RWPE2 (cell line): ENCODE results near the gene JTB.

Source experiments
- ATAC-seq: fragments of 200-7000 bp; cut with Tn5 transposase; 3 replicates; pipeline ENCODE4 v1.9.1; 2021; ENCODE audit warnings: low read depth
- DNase-seq: peaks from one replicate; pipeline ENCODE4 v3.0.0-alpha.2; 2020; ENCODE audit warnings: low spot score
- H3K27ac ChIP-seq: fragments of 450-650 bp; 2 replicates; pipeline ENCODE4 v1.5.1; 2017; ENCODE audit warnings: mild to moderate bottlenecking; ENCODE audit not compliant: poor library complexity, severe bottlenecking
- H3K27me3 ChIP-seq: fragments of 250-450 bp; sonication (Bioruptor Pico); 2 replicates; pipeline ENCODE4 v1.5.1; 2021; ENCODE audit warnings: mild to moderate bottlenecking, moderate library complexity; ENCODE audit not compliant: insufficient read depth, poor library complexity, severe bottlenecking
- H3K36me3 ChIP-seq: fragments of 250-450 bp; sonication (Bioruptor Pico); 2 replicates; pipeline ENCODE4 v1.5.1; 2020; ENCODE audit warnings: low read depth, mild to moderate bottlenecking, moderate library complexity
- H3K4me1 ChIP-seq: fragments of 250-450 bp; sonication (Bioruptor Pico); 2 replicates; pipeline ENCODE4 v1.5.1; 2021; ENCODE audit warnings: mild to moderate bottlenecking, moderate library complexity; ENCODE audit not compliant: insufficient read depth, poor library complexity, severe bottlenecking
- H3K4me3 ChIP-seq: fragments of 250-450 bp; sonication (Bioruptor Pico); 2 replicates; pipeline ENCODE4 v1.5.1; 2021; ENCODE audit warnings: mild to moderate bottlenecking, moderate library complexity; ENCODE audit not compliant: severe bottlenecking
- H3K9me3 ChIP-seq: fragments of 250-450 bp; sonication (Bioruptor Pico); 2 replicates; pipeline ENCODE4 v1.5.1; 2021; ENCODE audit warnings: mild to moderate bottlenecking, moderate library complexity; ENCODE audit not compliant: severe bottlenecking
- TF ChIP-seq, protein P1 (sequence below): fragments of 450-650 bp; IDR thresholded peaks from one replicate; pipeline ENCODE4 v1.5.1; 2017; ENCODE audit warnings: mild to moderate bottlenecking, moderate library complexity; ENCODE audit not compliant: poor library complexity, severe bottlenecking

The JTB gene

GRCh38 chr1:153929426-153929825, 48.0 kb downstream of the JTB start:
- ATAC-seq (no peak), DNase-seq (no peak)
- Histone ChIP-seq H3K9me3 (no peaks in the 10 kb centered on the region), H3K27me3 (no peaks in the 10 kb centered on the region), H3K27ac (no peak overlapping the region), H3K4me1 (no peaks in the 10 kb centered on the region), H3K36me3 (peaks cover 24% of the 10 kb centered on the region), H3K4me3 (no peak overlapping the region)
- TF ChIP-seq, protein P1, sequence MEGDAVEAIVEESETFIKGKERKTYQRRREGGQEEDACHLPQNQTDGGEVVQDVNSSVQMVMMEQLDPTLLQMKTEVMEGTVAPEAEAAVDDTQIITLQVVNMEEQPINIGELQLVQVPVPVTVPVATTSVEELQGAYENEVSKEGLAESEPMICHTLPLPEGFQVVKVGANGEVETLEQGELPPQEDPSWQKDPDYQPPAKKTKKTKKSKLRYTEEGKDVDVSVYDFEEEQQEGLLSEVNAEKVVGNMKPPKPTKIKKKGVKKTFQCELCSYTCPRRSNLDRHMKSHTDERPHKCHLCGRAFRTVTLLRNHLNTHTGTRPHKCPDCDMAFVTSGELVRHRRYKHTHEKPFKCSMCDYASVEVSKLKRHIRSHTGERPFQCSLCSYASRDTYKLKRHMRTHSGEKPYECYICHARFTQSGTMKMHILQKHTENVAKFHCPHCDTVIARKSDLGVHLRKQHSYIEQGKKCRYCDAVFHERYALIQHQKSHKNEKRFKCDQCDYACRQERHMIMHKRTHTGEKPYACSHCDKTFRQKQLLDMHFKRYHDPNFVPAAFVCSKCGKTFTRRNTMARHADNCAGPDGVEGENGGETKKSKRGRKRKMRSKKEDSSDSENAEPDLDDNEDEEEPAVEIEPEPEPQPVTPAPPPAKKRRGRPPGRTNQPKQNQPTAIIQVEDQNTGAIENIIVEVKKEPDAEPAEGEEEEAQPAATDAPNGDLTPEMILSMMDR = no peak

DNA sequence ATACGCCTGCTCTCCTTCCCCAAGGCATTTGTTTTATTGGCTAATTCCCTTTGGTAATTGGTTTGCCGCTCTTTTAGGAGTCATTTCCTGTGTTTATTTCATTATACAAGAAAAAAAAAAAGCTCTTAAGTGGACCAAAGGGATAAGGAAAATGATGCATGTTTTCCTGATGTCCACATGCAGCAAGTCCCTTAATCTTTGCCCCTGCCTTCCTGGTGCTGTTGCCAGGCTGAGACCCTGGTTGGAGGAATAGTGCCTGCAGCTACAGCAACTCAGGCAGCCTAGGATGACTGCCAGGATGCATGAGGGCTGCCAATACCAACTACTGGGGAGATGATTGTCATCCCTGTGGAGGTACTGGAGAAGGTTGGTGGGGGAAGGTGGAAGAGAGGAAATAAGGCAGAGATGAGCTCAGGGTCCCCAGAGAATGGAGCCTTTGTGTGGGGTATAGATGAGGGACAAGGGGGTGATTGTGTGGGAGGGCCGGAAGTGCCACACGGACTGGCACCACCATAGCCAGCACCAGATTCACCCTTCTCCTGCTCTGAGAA, 48.6 kb downstream of the JTB start:
- TF ChIP-seq, protein P1 = no peak
- no peak overlapping the region for H3K4me3 ChIP-seq
- H3K27me3 ChIP-seq = no peaks in the 10 kb centered on the region
- ATAC-seq (no peak), DNase-seq (no peak)
- H3K9me3 ChIP-seq = no peaks in the 10 kb centered on the region
- H3K4me1 ChIP-seq = no peaks in the 10 kb centered on the region
- no peak overlapping the region for H3K27ac ChIP-seq
- peaks cover 20% of the 10 kb centered on the region for H3K36me3 ChIP-seq

DNA sequence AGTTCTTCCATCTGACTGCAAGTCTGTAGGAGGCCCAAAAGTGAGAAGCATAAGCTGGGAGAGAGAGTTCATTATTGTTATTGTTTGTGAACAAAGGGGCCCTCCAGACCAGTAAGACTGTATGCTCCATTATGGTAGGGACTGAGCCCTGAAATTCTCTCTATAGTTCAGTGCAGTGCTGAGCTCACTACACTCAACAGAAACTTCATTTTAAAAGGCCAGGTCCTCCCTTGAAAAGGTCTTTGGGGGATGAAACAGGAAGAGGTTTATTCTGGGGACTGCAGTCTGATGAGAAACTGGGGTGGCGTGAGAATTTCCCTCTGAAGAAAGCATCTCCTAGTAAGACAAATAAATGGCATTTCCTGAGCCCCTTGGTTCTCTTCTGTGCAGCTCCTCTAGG, 49.2 kb downstream of the JTB start:
- TF ChIP-seq, protein P1 = no peak
- DNase-seq (no peak), ATAC-seq (no peak)
- H3K36me3 ChIP-seq = peaks cover 14% of the 10 kb centered on the region
- H3K4me1 ChIP-seq = no peaks in the 10 kb centered on the region
- no peak overlapping the region for H3K4me3 ChIP-seq
- H3K27ac ChIP-seq = no peak overlapping the region
- no peaks in the 10 kb centered on the region for H3K27me3 ChIP-seq
- no peaks in the 10 kb centered on the region for H3K9me3 ChIP-seq

DNA sequence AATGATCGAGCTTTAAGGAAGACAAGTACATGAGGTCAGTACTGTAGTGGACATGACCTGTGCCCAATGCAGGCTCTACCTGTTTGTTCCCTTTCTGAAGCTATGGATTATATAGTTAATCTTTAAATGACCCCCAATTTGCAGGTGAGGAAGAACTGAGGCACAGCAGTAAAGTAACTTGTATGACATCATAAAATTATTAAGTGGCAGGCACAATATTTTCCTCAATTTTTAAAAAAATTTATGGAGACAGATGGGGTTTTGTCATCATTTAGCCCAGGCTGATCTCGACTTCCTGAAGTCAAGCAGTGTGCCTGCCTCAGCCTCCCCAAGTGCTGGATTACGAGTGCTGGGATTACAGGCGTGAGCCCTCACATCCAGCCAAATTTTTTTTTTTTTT, 51.1 kb downstream of the JTB start:
- TF ChIP-seq, protein P1 = no peak
- H3K27ac ChIP-seq = no peak overlapping the region

More for the DNA sequence above, 51.1 kb downstream of the JTB start:
- no peak for DNase-seq
- no peak for ATAC-seq
- Histone ChIP-seq H3K27me3 (no peaks in the 10 kb centered on the region), H3K36me3 (peaks cover 9% of the 10 kb centered on the region; the same call in 1 of the 2 replicates), H3K9me3 (no peaks in the 10 kb centered on the region), H3K4me3 (no peak overlapping the region), H3K4me1 (no peaks in the 10 kb centered on the region)
